ENCODE data around the gene RRP1B.

- TF ChIP-seq, protein P1, sequence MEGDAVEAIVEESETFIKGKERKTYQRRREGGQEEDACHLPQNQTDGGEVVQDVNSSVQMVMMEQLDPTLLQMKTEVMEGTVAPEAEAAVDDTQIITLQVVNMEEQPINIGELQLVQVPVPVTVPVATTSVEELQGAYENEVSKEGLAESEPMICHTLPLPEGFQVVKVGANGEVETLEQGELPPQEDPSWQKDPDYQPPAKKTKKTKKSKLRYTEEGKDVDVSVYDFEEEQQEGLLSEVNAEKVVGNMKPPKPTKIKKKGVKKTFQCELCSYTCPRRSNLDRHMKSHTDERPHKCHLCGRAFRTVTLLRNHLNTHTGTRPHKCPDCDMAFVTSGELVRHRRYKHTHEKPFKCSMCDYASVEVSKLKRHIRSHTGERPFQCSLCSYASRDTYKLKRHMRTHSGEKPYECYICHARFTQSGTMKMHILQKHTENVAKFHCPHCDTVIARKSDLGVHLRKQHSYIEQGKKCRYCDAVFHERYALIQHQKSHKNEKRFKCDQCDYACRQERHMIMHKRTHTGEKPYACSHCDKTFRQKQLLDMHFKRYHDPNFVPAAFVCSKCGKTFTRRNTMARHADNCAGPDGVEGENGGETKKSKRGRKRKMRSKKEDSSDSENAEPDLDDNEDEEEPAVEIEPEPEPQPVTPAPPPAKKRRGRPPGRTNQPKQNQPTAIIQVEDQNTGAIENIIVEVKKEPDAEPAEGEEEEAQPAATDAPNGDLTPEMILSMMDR (conservative IDR thresholded peaks at IDR 0.05; ENCODE audit: low read depth, low read length) = no peak
- no peak for TF ChIP-seq EZH2 (IDR thresholded peaks at IDR 0.05; ENCODE audit: low read length, unreplicated experiment)
- TF ChIP-seq EZH2phosphoT487 (IDR thresholded peaks at IDR 0.05; ENCODE audit: borderline replicate concordance, low read length) = no peak
Measured at GRCh38 chr21:43723648-43724047, 64.3 kb downstream of the RRP1B start.

Data from PC-3 (cell line).